ENCODE measurements around the gene SWI5. TPM values are rescaled to one million over a fixed set of nuclear protein-coding genes. Genes with fewer than 3 reads are reported as not detected.
A peak's percentile ranks its signal among the peaks of the same experiment; 100 is the strongest.

Gene SWI5
- total RNA-seq, 4 donors from 2014 or later = 16.2 to 26.6 (median 21.0) TPM

- Histone ChIP-seq H3K9me3 (no peaks in the 10 kb centered on the region), H3K36me3 (peaks cover 9 to 62% (median 44%) of the 10 kb centered on the region in 4 donors), H3K4me1 (peaks cover 24 to 41% (median 27%) of the 10 kb centered on the region in 4 donors), H3K27me3 (no peaks in the 10 kb centered on the region), H3K4me3 (peak overlapping the region; percentile 80 to 99 (median 86)), H3K27ac (replicated peaks in 1 of 4) (peak overlapping the region; percentile 84 to 90 (median 86))
- TF ChIP-seq POLR2A (IDR thresholded peaks at IDR 0.05; ENCODE audit: low read depth) = no peak
- TF ChIP-seq EP300 (IDR thresholded peaks at IDR 0.05) = no peak
- WGBS = under 1% methylated on average over 16 of the region's 21 CpGs
- DNase-seq (ENCODE audit: extremely low spot score) = no peak
- intact Hi-C loops (cut with DNase I) = no loop called here
Observed at GRCh38 chr9:128321879-128322403, 45.9 kb downstream of the SWI5 start.

- Histone ChIP-seq H3K36me3 (peaks cover 6 to 62% (median 44%) of the 10 kb centered on the region in 4 donors), H3K4me3 (peak within 1 kb of the TSS; percentile 80 to 99 (median 86)), H3K9me3 (no peaks in the 10 kb centered on the region), H3K27ac (replicated peaks in 1 of 4) (peak within 1 kb of the TSS; percentile 84 to 90 (median 86)), H3K27me3 (no peaks in the 10 kb centered on the region), H3K4me1 (peaks cover 24 to 41% (median 27%) of the 10 kb centered on the region in 4 donors)
- peak; percentile 98 for DNase-seq (ENCODE audit: extremely low spot score)
- intact Hi-C loops (cut with DNase I) = no loop called here
- WGBS = under 1% methylated on average over 25 of the region's 83 CpGs
- no peak for TF ChIP-seq EP300 (IDR thresholded peaks at IDR 0.05)
- TF ChIP-seq POLR2A (IDR thresholded peaks at IDR 0.05; ENCODE audit: low read depth) = peak; percentile 3
- TF ChIP-seq POLR2AphosphoS5 (IDR thresholded peaks at IDR 0.05) = peak; percentile 72
- TF ChIP-seq CTCF (IDR thresholded peaks at IDR 0.05) = peak in 1 of 3 experiments; percentile 20
Observed at GRCh38 chr9:128322404-128323211, 46.5 kb downstream of the SWI5 start, which contains the start of the genes COQ4 and TRUB2. Gene COQ4 (plus strand): TSS chr9:128322839. CDS start chr9:128322859, 20 bp downstream. Gene TRUB2 (minus strand): TSS chr9:128322447. CDS start chr9:128322408, 39 bp downstream.

GRCh38 chr9:128323212-128323730, 47.2 kb downstream of the SWI5 start:
- intact Hi-C loops (cut with DNase I) = no loop called here
- no peak for DNase-seq (ENCODE audit: extremely low spot score)
- H3K9me3 ChIP-seq = no peaks in the 10 kb centered on the region
- TF ChIP-seq CTCF (IDR thresholded peaks at IDR 0.05) = no peak
- no peak for TF ChIP-seq POLR2AphosphoS5 (IDR thresholded peaks at IDR 0.05)
- TF ChIP-seq POLR2A (IDR thresholded peaks at IDR 0.05; ENCODE audit: low read depth) = no peak
- no peak for TF ChIP-seq EP300 (IDR thresholded peaks at IDR 0.05)
- H3K36me3 ChIP-seq = peaks cover 13 to 62% (median 48%) of the 10 kb centered on the region in 4 donors
- H3K4me1 ChIP-seq = peaks cover 24 to 41% (median 27%) of the 10 kb centered on the region in 4 donors
- H3K27ac ChIP-seq (replicated peaks in 1 of 4) = peak overlapping the region; percentile 84 to 90 (median 86)
- H3K27me3 ChIP-seq = no peaks in the 10 kb centered on the region
- peak overlapping the region; percentile 80 to 99 (median 86) for H3K4me3 ChIP-seq
- 30% methylated on average over 13 of the region's 16 CpGs for WGBS

- Histone ChIP-seq H3K27me3 (no peaks in the 10 kb centered on the region), H3K4me3 (peak overlapping the region; percentile 80 to 99 (median 86)), H3K4me1 (peaks cover 24 to 41% (median 27%) of the 10 kb centered on the region in 4 donors), H3K27ac (replicated peaks in 1 of 4) (no peak overlapping the region), H3K9me3 (no peaks in the 10 kb centered on the region), H3K36me3 (peaks cover 18 to 63% (median 50%) of the 10 kb centered on the region in 4 donors)
- 81% methylated on average over 12 of the region's 12 CpGs for WGBS
- TF ChIP-seq POLR2AphosphoS5 (IDR thresholded peaks at IDR 0.05) (no peak), EP300 (IDR thresholded peaks at IDR 0.05) (no peak), CTCF (IDR thresholded peaks at IDR 0.05) (no peak), POLR2A (IDR thresholded peaks at IDR 0.05; ENCODE audit: low read depth) (no peak)
- intact Hi-C loops (cut with DNase I) = no loop called here
- no peak for DNase-seq (ENCODE audit: extremely low spot score)
Observed at GRCh38 chr9:128323791-128324190, 47.7 kb downstream of the SWI5 start.

GRCh38 chr9:128324401-128324800, 48.3 kb downstream of the SWI5 start:
- Histone ChIP-seq H3K27ac (replicated peaks in 1 of 4) (no peak overlapping the region), H3K4me1 (peaks cover 24 to 41% (median 27%) of the 10 kb centered on the region in 4 donors), H3K9me3 (no peaks in the 10 kb centered on the region), H3K27me3 (no peaks in the 10 kb centered on the region), H3K36me3 (peaks cover 19 to 63% (median 53%) of the 10 kb centered on the region in 4 donors), H3K4me3 (no peak overlapping the region)
- WGBS = 100% methylated on average over 1 of the region's 1 CpG
- TF ChIP-seq EP300 (IDR thresholded peaks at IDR 0.05) (no peak), POLR2A (IDR thresholded peaks at IDR 0.05; ENCODE audit: low read depth) (no peak), CTCF (IDR thresholded peaks at IDR 0.05) (no peak), POLR2AphosphoS5 (IDR thresholded peaks at IDR 0.05) (no peak)
- intact Hi-C loops (cut with DNase I) = no loop called here
- no peak for DNase-seq (ENCODE audit: extremely low spot score)
